ENCODE data around the gene PREX1.

PREX1 gene

GRCh38 chr20:48795732-48796131 is 32.1 kb downstream of the PREX1 start:
- Histone ChIP-seq H3K9me3 (ENCODE audit: insufficient read depth, low read depth, low read length) (no peaks in the 10 kb centered on the region), H3K9ac (ENCODE audit: low read depth, low read length) (no peak overlapping the region), H3K4me3 (ENCODE audit: low read length) (no peak overlapping the region), H3K27me3 (ENCODE audit: insufficient read depth, low read length) (no peaks in the 10 kb centered on the region), H3K4me1 (ENCODE audit: insufficient read depth, low read length) (peaks cover 23% of the 10 kb centered on the region; the same call in 1 of the 2 replicates), H3K36me3 (ENCODE audit: insufficient read depth, low read depth, low read length) (no peaks in the 10 kb centered on the region), H3K27ac (ENCODE audit: low read length) (no peak overlapping the region)

DNA sequence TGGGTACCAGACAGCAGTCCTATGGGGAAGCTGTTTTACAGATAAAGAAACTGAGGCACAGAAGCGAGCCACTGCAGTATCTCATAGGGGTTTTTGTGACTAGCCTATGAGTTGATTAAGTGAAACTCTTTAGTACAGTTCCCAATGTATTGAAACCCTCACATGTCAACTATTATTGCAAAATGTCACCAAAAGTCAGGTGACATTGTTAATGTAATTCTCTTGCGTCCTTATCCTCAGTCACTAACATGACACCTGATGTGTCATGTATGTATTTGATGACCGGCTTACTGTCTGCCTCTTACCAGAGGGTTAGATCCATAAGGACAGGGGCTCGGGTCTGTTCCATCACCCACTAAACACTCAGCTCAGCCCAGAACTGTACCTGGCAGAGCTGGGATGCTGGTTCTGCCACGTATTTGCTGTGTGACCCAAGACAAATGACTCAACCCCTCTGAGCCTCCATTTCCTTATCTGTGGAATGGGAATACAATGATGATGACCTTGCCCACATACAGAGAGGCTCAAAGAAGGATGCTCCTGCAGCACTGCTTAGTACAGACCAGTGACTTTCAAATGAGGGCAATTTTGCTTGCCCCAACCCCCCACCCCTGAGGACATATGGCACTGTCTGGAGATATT is 32.9 kb downstream of the PREX1 start:
- H3K27me3 ChIP-seq (ENCODE audit: insufficient read depth, low read length): no peaks in the 10 kb centered on the region

DNA sequence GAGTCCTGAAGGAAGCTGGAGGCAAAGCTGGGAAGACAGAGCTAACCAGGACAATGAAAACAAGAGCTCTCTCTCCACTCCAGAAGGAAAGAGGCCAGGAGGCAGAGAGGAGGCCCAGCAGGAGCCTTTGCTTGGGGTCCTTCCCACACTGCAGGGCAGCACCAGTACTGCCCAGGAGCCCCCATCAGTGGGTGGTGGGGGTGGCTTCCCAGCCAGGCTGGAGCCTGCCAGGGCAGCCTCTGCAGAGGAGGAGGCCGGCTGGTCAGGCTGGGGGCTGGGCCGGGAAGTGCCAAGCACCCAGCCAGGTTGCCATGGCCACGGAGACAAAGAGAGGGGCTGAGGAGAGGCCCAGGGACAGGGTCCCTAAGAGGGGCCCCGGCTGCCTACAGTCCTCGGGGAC is 33.4 kb downstream of the PREX1 start:
- Histone ChIP-seq H3K9me3 (ENCODE audit: insufficient read depth, low read depth, low read length) (no peaks in the 10 kb centered on the region), H3K4me3 (ENCODE audit: low read length) (peak overlapping the region; percentile 24; the same call in 1 of the 2 replicates), H3K9ac (ENCODE audit: low read depth, low read length) (peak overlapping the region; percentile 63; the same call in 1 of the 2 replicates), H3K27me3 (ENCODE audit: insufficient read depth, low read length) (no peaks in the 10 kb centered on the region), H3K36me3 (ENCODE audit: insufficient read depth, low read depth, low read length) (no peaks in the 10 kb centered on the region), H3K27ac (ENCODE audit: low read length) (peak overlapping the region; percentile 62), H3K4me1 (ENCODE audit: insufficient read depth, low read length) (peaks cover 27% of the 10 kb centered on the region; the same call in 1 of the 2 replicates)

More for the DNA sequence above, 32.9 kb downstream of the PREX1 start:
- Histone ChIP-seq H3K4me3 (ENCODE audit: low read length) (no peak overlapping the region; the same call in 1 of the 2 replicates), H3K36me3 (ENCODE audit: insufficient read depth, low read depth, low read length) (no peaks in the 10 kb centered on the region), H3K4me1 (ENCODE audit: insufficient read depth, low read length) (peaks cover 26% of the 10 kb centered on the region; the same call in 1 of the 2 replicates), H3K9ac (ENCODE audit: low read depth, low read length) (no peak overlapping the region), H3K9me3 (ENCODE audit: insufficient read depth, low read depth, low read length) (no peaks in the 10 kb centered on the region), H3K27ac (ENCODE audit: low read length) (no peak overlapping the region)

DNA sequence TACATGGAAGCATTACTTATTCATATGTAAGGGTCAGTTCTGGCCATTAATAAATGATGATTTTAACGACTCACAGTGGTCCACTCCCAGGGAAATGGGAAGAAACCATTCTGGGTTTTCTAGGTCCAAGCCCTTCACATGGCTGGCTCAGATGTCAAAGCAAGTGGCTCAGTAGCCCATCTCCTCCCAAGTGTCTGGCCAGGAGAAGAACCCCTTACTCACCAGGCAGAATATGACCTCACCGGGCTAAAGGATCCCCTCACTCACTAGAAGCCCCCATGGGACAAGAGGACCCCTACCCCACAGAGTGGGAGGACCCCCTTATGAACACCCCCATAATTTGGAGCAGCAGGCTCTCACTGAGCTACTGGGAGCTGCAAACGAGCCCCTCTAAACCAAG is 34.0 kb downstream of the PREX1 start:
- H3K27ac ChIP-seq (ENCODE audit: low read length): peak overlapping the region; percentile 62
- peak overlapping the region; percentile 63 for H3K9ac ChIP-seq (ENCODE audit: low read depth, low read length)
- no peaks in the 10 kb centered on the region for H3K36me3 ChIP-seq (ENCODE audit: insufficient read depth, low read depth, low read length)
- no peaks in the 10 kb centered on the region for H3K27me3 ChIP-seq (ENCODE audit: insufficient read depth, low read length)
- peaks cover 27% of the 10 kb centered on the region; the same call in 1 of the 2 replicates for H3K4me1 ChIP-seq (ENCODE audit: insufficient read depth, low read length)
- peak overlapping the region; percentile 24; the same call in 1 of the 2 replicates for H3K4me3 ChIP-seq (ENCODE audit: low read length)
- H3K9me3 ChIP-seq (ENCODE audit: insufficient read depth, low read depth, low read length): no peaks in the 10 kb centered on the region

- Histone ChIP-seq H3K4me1 (ENCODE audit: insufficient read depth, low read length) (peaks cover 17% of the 10 kb centered on the region; the same call in 1 of the 2 replicates), H3K4me3 (ENCODE audit: low read length) (no peak overlapping the region), H3K27me3 (ENCODE audit: insufficient read depth, low read length) (no peaks in the 10 kb centered on the region), H3K9me3 (ENCODE audit: insufficient read depth, low read depth, low read length) (no peaks in the 10 kb centered on the region), H3K36me3 (ENCODE audit: insufficient read depth, low read depth, low read length) (no peaks in the 10 kb centered on the region), H3K27ac (ENCODE audit: low read length) (no peak overlapping the region), H3K9ac (ENCODE audit: low read depth, low read length) (no peak overlapping the region)
Measured at GRCh38 chr20:48791666-48792071, 36.1 kb downstream of the PREX1 start.

GRCh38 chr20:48791014-48791413 is 36.8 kb downstream of the PREX1 start:
- H3K4me3 ChIP-seq (ENCODE audit: low read length): no peak overlapping the region

GRCh38 chr20:48790473-48791003 is 37.3 kb downstream of the PREX1 start:
- Histone ChIP-seq H3K9me3 (ENCODE audit: insufficient read depth, low read depth, low read length) (no peaks in the 10 kb centered on the region), H3K36me3 (ENCODE audit: insufficient read depth, low read depth, low read length) (no peaks in the 10 kb centered on the region), H3K27ac (ENCODE audit: low read length) (no peak overlapping the region), H3K4me3 (ENCODE audit: low read length) (no peak overlapping the region), H3K27me3 (ENCODE audit: insufficient read depth, low read length) (no peaks in the 10 kb centered on the region), H3K9ac (ENCODE audit: low read depth, low read length) (no peak overlapping the region), H3K4me1 (ENCODE audit: insufficient read depth, low read length) (peaks cover 17% of the 10 kb centered on the region; the same call in 1 of the 2 replicates)

More at GRCh38 chr20:48791014-48791413, 36.8 kb downstream of the PREX1 start:
- H3K9ac ChIP-seq (ENCODE audit: low read depth, low read length): no peak overlapping the region
- H3K9me3 ChIP-seq (ENCODE audit: insufficient read depth, low read depth, low read length): no peaks in the 10 kb centered on the region
- H3K27ac ChIP-seq (ENCODE audit: low read length): no peak overlapping the region
- H3K4me1 ChIP-seq (ENCODE audit: insufficient read depth, low read length): peaks cover 17% of the 10 kb centered on the region; the same call in 1 of the 2 replicates
- no peaks in the 10 kb centered on the region for H3K36me3 ChIP-seq (ENCODE audit: insufficient read depth, low read depth, low read length)
- no peaks in the 10 kb centered on the region for H3K27me3 ChIP-seq (ENCODE audit: insufficient read depth, low read length)

DNA sequence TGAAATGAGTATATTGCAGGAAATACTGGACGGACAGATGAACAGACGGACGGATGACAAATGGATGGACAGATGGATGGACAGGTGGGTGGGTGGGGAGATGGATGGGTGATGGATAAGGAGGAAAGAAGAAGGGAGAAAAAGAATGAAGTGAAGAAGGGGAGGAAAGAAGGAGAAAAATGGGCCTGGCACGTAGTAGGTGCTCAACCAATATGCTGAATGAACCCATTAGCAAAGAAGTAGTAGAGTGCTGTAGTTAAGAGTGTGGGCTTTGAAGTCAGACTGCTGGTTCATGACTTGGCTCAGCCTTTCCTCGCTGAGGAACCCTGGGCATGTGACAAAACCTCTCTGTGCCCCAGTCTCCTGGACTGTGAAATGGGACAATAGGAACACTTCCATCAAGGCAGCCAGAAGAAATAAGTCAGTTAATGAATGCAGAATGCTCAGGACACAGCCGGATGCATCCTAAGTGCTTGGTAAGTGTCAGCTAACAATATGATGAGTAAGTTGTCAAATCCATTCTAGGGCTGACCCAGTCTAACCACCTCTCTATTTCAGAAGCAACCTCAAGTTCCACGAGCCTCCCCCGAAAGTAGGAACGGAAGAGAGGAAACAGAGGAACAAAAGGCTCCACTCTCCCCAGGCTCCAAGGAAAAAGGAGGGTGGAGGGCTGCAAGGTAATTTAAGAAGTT is 37.9 kb downstream of the PREX1 start:
- no peak overlapping the region for H3K9ac ChIP-seq (ENCODE audit: low read depth, low read length)
- peaks cover 14% of the 10 kb centered on the region; the same call in 1 of the 2 replicates for H3K4me1 ChIP-seq (ENCODE audit: insufficient read depth, low read length)
- no peak overlapping the region for H3K4me3 ChIP-seq (ENCODE audit: low read length)
- no peaks in the 10 kb centered on the region for H3K36me3 ChIP-seq (ENCODE audit: insufficient read depth, low read depth, low read length)
- H3K27me3 ChIP-seq (ENCODE audit: insufficient read depth, low read length): no peaks in the 10 kb centered on the region
- no peaks in the 10 kb centered on the region for H3K9me3 ChIP-seq (ENCODE audit: insufficient read depth, low read depth, low read length)
- no peak overlapping the region for H3K27ac ChIP-seq (ENCODE audit: low read length)

- Histone ChIP-seq H3K27ac (ENCODE audit: low read length) (no peak overlapping the region), H3K27me3 (ENCODE audit: insufficient read depth, low read length) (no peaks in the 10 kb centered on the region), H3K9ac (ENCODE audit: low read depth, low read length) (no peak overlapping the region), H3K36me3 (ENCODE audit: insufficient read depth, low read depth, low read length) (no peaks in the 10 kb centered on the region), H3K4me3 (ENCODE audit: low read length) (no peak overlapping the region), H3K4me1 (ENCODE audit: insufficient read depth, low read length) (peaks cover 9% of the 10 kb centered on the region; the same call in 1 of the 2 replicates), H3K9me3 (ENCODE audit: insufficient read depth, low read depth, low read length) (no peaks in the 10 kb centered on the region)
Measured at GRCh38 chr20:48789185-48789668, 38.6 kb downstream of the PREX1 start.

DNA sequence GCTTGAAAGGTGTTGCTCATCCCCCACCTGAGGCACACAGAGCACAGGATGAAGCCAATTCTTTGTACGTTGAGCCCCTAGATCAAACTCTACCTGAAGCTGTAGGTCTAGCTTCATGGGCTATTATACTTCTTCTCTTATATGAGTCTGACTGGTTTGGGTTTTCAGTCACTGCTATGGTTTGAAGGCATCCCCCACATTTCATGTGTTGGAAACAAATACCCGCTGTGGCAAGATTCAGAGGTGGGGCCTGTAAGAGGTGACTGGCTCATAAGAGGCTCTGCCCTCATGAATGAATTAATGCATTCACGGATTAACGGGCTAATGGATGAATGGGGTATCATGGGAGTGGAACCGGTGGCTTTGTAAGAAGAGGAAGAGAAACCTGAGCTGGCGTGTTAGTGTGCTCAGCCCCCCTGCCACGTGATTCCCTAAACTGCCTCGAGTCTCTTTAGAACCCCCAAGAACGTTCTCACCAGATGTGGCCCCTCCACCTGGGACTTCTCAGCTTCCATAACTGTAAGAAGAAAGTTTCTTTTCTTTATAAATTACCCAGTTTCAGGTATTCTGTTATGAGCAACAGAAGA is 39.2 kb downstream of the PREX1 start:
- Histone ChIP-seq H3K27ac (ENCODE audit: low read length) (no peak overlapping the region), H3K9ac (ENCODE audit: low read depth, low read length) (no peak overlapping the region)

DNA sequence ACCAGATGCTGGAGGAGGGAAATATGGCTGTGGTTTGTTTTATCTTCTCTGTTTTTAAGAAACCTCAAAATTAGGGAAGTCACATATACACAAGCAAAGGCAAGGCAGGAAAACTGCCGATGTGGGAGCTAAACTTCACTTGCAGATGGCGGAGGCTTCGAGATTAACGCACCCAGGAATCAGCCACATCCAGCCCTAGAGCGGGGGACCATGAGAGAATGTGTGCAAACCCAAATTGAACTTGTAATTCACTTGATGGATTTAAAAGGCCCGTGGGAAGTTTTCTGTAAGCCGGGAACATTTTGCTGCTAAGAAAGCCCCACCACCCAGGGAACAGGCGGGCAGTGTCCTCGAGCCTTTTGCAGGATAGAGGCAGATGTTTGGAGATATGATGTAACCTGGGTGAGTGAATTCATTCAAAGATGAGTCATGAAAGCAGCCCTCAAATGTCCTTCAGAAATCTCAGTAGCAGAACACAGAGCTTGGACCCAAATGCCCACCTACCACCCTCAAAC is 39.9 kb downstream of the PREX1 start:
- H3K36me3 ChIP-seq (ENCODE audit: insufficient read depth, low read depth, low read length): no peaks in the 10 kb centered on the region
- H3K4me1 ChIP-seq (ENCODE audit: insufficient read depth, low read length): peaks cover 4% of the 10 kb centered on the region; the same call in 1 of the 2 replicates
- no peak overlapping the region for H3K9ac ChIP-seq (ENCODE audit: low read depth, low read length)
- H3K9me3 ChIP-seq (ENCODE audit: insufficient read depth, low read depth, low read length): no peaks in the 10 kb centered on the region
- no peaks in the 10 kb centered on the region for H3K27me3 ChIP-seq (ENCODE audit: insufficient read depth, low read length)
- H3K4me3 ChIP-seq (ENCODE audit: low read length): no peak overlapping the region
- H3K27ac ChIP-seq (ENCODE audit: low read length): no peak overlapping the region

More for the DNA sequence above, 39.2 kb downstream of the PREX1 start:
- Histone ChIP-seq H3K4me3 (ENCODE audit: low read length) (no peak overlapping the region), H3K27me3 (ENCODE audit: insufficient read depth, low read length) (no peaks in the 10 kb centered on the region), H3K4me1 (ENCODE audit: insufficient read depth, low read length) (peaks cover 5% of the 10 kb centered on the region; the same call in 1 of the 2 replicates), H3K9me3 (ENCODE audit: insufficient read depth, low read depth, low read length) (no peaks in the 10 kb centered on the region), H3K36me3 (ENCODE audit: insufficient read depth, low read depth, low read length) (no peaks in the 10 kb centered on the region)
